Activated CD4-positive, alpha-beta T cell treated with anti-CD3 and anti-CD28 coated beads, Interleukin-10, Interleukin-2, amounts not matched to agents 100 ng/mL and 50 ng/mL, durations not matched to agents 16 hours and 8 hours (primary cell): Measurements from ENCODE around the gene COL21A1.
"Not testable (repeated sequence)": the region's sequence is repeated elsewhere in the genome, so short reads cannot be mapped to it uniquely, and the experiment has no call there.

Experiments
- DNase-seq: peaks from one replicate; pipeline ENCODE4 v3.0.0-alpha.2; 2020

Gene COL21A1

GRCh38 chr6:56041591-56041990, 205.8 kb downstream of the COL21A1 start:
- no peak for DNase-seq

GRCh38 chr6:56040889-56041301, 206.5 kb downstream of the COL21A1 start:
- no peak for DNase-seq

GRCh38 chr6:56040223-56040622, 207.2 kb downstream of the COL21A1 start:
- peak; percentile 14 for DNase-seq

- DNase-seq: no peak
These were observed 208.6 kb downstream of the COL21A1 start for GRCh38 chr6:56038764-56039163.

- no peak for DNase-seq
These were observed 209.8 kb downstream of the COL21A1 start for GRCh38 chr6:56037601-56038000.

GRCh38 chr6:56036916-56037600, 210.3 kb downstream of the COL21A1 start:
- DNase-seq: no peak

- DNase-seq: no peak
These were observed 214.0 kb downstream of the COL21A1 start for GRCh38 chr6:56033401-56033800.

GRCh38 chr6:56032715-56033260, 214.6 kb downstream of the COL21A1 start:
- DNase-seq: no peak

- no peak for DNase-seq
These were observed 219.5 kb downstream of the COL21A1 start for GRCh38 chr6:56027865-56028264.

GRCh38 chr6:56026455-56027180, 220.8 kb downstream of the COL21A1 start:
- no peak for DNase-seq

GRCh38 chr6:56025795-56026194, 221.6 kb downstream of the COL21A1 start:
- DNase-seq: no peak

- DNase-seq: no peak
These were observed 222.4 kb downstream of the COL21A1 start for GRCh38 chr6:56024931-56025330.

GRCh38 chr6:56023829-56024228, 223.6 kb downstream of the COL21A1 start:
- DNase-seq: no peak

- DNase-seq: no peak
These were observed 224.7 kb downstream of the COL21A1 start for GRCh38 chr6:56022678-56023077.

- no peak for DNase-seq
These were observed 225.4 kb downstream of the COL21A1 start for GRCh38 chr6:56021943-56022342.

GRCh38 chr6:56019973-56020372, 227.4 kb downstream of the COL21A1 start:
- no peak for DNase-seq

GRCh38 chr6:56017198-56017597, 230.2 kb downstream of the COL21A1 start:
- DNase-seq: no peak

GRCh38 chr6:56014039-56014438, 233.3 kb downstream of the COL21A1 start:
- not testable (repeated sequence) for DNase-seq

GRCh38 chr6:56009636-56010035, 237.7 kb downstream of the COL21A1 start:
- DNase-seq: no peak
